GM18870 (cell line): Measurements from ENCODE around the gene SUSD3.

Experiments used
- ATAC-seq: cut with Tn5 transposase; IDR thresholded peaks from one replicate; pipeline ENCODE4 v1.9.1; 2021; ENCODE audit warnings: moderate library complexity; ENCODE audit not compliant: unreplicated experiment

The SUSD3 gene

DNA sequence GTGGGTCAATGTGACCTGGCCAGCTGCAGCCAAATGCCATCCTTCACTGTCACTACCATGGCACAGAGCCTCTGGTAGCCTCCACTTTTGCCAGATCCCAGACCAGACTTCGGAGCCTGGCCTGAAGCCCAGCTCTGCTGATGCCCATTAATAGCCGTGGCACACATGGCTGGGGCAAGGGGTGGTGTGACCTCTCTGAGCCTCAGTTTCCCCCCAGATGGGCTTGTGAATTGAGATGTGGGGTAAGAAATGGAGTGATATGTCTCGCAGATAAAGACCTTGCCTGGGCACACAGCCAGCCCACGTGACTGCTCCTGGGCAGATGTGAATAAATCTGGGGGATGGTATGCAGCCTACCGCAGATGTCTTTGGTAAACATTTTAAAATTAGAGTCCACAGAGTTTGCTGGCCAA, 13.9 kb downstream of the SUSD3 start:
- ATAC-seq = no peak

DNA sequence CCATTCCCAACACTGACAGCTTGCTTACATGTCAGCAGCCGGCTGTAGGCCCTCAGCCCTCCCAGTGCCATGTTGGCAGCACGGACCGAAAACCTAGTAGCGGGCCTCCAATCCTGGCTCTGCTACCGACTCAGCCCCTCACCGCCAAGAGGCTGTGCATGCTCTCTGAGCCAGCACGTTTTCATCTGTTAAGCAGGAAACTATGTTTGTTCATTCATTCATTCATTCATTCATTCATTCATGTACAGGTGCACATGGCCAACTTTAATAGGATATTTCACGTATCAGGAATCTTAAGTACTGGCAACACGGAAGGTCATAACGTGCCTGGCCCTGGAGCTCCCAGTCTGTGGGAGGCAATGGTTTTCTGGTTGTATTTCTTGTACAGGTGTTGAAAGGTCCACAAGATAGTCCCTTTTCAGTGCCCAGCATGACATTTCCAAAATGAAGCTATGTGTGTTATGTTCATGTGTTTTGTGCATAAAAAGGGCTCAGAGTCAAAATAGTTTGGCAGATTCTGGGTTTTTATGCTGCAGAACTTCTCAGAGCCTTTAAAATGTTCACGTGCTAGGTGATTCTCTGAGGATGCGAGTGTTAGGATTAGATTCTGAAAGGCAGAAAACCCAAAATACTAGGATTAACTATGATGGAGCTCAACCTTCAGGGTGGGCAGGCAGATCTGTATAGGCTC, 17.7 kb downstream of the SUSD3 start:
- ATAC-seq = no peak

DNA sequence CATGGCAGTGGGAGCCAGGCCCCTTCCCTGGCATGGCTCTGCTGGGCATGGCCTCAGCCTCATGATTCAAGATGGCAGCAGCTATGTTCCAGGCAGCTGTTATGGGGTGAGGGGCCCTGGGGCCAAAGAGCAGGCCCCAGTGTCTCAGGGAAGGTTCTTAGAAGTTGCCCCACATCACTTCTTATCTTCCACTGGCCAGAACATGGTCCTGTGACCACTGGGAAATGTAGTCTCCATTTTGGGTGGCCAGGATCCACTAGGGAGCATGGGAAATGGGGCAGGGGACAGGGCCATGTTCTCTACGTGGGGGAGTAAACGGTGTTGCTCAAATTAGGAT, 18.3 kb downstream of the SUSD3 start:
- ATAC-seq = no peak

DNA sequence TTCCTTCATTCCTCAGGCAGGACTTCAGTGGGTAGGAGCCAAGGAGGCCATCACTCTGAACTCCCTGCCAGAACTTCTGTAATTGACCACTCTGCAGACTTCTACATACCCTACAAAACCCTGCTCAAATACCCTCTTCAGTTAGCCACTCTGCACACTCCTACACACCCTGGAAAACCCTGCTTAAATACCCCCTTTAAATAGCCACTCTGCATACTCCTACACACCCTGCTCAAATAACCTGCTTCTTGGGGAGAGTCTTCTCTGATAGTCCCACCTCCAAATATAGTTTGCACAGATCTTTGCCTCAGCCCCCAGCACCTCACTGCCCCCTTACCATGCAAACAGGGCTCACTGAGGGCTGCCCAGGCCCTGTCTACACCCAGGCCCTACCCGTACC, 18.9 kb downstream of the SUSD3 start:
- ATAC-seq = no peak

DNA sequence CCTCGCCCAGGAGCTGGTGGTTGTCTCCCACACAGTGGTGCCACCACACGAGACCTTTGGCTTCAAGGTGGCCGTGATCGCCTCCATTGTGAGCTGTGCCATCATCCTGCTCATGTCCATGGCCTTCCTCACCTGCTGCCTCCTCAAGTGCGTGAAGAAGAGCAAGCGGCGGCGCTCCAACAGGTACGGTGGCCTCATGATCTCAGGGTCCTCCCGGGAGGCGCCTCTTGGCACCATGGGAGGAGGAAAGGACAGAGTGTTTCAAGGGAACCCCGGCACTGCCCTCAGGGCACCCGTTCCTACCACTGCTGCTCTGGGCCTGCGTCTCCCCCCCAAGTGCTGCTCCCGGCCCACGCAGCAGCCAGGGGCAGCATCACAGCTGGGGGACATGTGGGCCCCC, 19.3 kb downstream of the SUSD3 start:
- no peak for ATAC-seq

DNA sequence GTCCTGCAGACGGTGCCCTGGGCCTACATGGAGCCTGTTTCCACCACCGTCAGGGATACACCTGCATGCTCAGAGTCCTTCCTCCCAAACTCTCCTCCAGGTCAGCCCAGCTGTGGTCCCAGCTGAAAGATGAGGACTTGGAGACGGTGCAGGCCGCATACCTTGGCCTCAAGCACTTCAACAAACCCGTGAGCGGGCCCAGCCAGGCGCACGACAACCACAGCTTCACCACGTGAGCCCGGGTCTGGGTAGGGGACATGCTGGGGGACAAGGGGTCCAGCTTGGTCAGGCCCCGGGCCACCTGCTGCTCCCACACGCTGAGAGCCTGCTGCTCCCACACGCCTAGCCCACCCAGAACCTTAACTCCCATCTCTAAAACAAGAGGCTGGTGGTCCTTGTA, 20.9 kb downstream of the SUSD3 start:
- ATAC-seq = no peak

DNA sequence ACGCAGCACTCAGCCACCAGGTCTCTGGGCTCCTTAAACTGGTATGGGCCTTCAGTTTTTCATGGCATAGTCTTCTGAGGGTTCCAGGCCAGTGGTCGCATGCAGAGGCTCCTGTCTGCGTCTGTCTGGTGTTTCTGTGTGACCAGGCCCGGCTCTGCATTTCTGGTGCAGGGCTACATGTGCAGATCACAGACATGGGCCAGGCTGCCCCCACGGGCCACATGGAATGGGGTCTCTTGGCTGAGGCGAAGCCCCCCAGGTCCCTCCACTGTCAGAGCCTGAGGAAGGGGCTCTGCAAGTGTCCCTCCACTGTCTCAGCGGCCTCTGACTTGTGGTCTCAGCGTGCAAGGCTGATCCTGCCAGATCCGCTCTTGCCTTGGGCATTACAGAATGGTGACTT, 21.9 kb downstream of the SUSD3 start:
- ATAC-seq = no peak

DNA sequence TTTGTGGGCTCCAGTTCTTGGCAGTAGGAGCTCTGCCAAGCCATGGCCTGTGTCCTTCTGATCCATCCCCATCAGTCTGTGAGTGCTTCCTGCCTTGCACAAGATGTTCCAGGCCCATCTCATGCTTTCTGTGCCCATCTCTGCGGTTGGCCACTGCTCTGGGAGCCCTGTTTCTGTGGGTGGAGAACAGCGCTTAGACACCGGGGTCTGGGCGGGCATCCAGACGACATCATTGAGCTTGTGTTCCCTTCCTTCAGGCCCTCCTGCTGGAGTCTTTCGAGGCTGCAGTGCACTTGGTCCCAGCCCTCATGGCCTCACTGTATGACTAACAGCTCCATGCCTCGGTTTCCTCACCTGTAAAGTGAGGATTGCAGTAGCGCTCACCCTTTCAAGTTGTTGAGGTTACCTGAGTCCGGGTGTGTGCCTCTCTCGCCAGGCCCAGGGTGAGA, 22.6 kb downstream of the SUSD3 start:
- ATAC-seq = no peak

DNA sequence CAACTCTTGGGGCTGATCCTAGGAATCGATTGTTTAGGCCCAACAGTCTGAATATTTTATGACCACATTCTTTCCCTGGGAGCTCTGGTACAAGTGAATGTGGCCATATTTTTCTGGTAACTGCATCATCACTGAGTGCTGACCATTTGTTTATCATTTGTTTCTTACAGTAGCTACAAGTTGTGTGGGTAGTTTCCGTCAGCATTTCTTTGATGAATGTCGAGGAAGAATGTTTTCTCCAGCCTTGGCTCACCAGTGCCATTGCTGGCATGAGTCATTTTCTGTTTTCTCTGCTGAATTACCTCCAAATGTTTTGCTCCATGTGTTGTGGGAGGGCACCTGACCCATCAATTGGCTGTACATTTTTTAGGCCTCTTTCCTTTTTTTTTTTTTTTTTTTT, 23.4 kb downstream of the SUSD3 start:
- ATAC-seq = no peak

DNA sequence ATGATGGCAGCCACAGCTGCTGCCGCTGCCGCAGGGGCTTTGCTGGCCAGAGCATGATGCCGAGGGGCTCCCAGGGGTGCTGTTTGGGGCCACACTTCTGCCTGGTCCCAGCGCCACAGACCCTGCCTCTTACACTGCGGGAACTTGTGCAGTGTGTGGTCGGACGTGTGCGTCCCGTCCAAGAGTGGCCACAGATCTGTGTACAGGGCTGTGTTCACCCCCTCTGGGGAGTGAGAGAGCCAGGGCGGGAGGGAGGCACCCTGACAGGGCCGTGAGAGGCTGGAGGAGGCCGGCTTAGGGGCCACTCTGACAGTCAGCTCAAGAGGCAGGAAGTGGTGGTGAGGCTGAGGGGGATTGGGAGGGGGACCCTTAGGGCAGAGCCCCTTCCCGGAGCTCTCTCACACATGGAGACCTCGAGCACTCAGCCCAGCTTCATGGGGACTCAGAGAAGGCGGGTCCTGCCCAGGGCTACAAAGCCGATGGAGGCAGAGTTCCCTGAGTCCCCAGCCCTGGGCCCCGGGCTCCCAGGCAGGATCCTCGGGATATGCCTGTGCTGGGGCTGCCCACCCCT, 24.4 kb downstream of the SUSD3 start:
- ATAC-seq = no peak

DNA sequence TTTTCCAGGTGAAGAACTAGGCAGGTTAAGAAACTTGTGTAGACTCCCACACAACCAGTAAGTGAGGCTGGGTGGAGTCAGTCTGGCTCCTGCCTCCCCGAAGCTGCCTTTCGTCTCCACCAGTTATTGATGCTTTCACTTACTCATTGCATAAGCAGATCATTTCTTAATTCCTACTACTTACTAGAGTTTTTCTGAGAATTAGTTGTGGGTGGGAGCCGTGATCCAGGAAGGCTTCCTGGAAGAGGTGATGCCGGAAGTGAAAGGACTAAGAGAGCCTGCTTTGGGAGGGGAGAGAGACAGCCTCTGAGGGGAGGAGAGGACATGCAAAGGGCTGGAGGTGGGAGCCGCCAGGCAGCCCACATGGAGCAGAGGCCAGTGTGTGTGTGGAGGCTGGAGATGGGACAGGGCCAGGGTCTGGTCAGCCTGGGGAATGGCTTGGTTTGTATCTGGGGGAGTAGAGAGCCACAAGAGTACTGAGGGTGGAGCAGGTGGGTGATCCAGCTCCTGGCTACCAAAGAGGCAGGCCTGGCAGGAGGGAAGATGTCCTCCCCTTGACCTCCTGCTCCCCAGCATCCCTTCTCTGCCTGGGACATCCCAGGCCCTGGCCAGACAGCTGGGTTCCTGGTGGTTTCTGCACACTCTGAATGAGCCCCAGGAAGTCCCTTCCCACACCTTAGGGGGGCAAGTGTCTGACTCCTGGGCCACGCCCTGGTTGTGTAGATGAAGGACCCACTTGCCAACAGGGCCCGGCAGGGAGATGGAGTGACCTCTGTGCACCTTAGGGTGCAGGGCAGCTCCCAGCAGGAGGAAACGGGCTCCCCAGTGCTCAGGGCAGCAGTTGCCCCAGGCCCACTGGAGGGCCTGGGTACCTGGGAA, 25.3 kb downstream of the SUSD3 start:
- ATAC-seq = no peak

DNA sequence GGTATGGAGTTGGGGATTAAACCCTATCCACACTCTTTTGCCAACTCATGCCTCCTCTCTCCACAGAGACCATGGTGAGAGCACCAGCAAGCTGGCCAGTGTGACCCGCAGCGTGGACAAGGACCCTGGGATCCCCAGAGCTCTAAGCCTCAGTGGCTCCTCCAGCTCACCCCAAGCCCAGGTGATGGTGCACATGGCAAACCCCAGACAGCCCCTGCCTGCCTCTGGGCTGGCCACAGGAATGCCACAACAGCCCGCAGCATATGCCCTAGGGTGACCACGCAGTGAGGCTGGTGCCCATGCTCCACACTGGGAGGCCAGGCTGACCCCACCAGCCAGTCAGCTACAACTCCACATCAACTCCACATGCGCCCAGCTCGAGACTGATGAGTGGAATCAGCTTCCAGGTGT, 26.0 kb downstream of the SUSD3 start:
- ATAC-seq = no peak

DNA sequence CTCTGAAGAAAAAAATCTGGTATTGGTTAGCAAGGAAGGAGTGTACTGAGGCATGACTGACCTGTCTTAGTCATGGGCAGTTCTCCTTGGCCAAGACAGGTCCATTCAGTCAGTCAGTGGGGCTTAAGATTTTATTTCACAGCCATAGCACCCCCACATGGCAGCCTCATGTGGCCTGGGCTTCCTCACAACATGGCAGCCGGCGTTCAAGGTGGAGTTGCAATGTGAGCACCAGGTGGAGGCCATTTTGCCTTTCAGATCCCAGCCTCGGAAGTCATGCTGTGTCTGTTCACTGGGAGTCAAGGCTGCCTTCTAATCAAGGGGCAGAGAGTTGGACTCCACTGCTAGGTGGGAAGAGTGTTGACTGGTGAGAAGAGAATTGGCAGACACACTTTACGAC, 27.2 kb downstream of the SUSD3 start:
- no peak for ATAC-seq

DNA sequence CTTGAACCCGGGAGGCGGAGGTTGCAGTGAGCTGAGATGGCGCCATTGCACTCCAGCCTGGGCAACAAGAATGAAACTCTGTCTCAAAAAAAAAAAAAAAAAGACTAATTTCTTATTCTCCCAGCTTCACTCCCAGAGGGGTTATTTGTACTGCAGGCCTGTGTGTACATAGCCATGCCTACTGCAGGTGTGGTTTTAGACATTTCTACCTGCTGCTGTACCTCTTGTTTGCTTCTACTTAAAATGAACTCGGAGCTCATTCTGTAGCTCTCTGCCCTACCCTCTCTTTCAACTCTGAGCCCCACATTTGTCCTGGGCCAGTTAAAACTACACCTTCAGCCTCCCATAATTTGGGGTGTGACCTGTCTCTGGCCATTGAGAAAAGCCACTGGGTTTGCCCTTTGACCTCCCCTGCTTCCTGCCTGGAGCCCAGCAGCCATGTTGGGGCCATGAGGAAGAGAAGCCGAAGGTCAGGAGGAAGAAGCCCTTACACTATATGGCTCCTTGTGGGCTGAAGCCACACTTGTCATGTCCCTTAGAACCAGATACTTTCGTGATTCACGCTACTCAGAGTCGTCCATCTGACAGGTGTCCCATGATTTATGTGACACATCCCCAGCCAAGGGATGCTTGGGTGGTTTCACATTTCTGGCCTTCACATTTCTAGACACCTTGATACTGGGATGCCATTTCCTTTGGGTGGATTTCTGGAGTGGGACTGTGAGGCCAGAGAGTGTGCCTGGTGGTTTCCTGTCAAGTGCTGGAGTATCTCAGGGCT, 28.1 kb downstream of the SUSD3 start:
- ATAC-seq = no peak

DNA sequence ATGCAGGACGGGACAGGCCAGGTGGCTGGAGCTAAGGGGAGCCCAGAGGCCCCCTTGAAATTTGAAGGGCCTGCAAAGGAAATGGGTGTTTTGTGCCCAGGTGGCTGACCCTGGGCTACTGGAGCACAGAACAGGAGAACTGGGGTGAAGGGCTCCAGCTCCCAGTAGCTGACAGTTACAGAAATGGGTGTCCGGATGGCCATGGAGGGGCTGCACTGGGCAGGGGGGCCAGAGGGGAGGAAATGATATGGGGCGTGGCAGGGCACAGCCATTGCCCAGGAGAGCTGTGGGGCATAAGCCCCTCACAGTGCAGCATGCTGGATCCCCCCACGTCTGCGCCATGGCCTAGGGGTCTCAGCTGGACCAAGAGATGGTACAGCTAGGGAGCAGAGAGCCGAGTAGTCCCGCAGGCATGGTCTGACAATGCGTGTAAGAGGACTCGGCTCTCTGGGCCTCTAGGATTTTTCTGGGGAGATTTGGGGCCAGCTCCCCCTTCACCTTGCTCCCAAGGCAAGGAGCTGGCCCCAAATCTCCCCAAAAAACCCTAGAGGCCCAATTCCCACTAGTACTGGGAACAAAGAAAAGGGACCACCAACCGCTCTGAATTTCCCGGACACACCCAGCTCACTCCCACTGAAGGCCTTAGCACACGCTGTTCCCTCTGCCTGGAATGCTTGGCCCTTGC, 29.6 kb downstream of the SUSD3 start:
- ATAC-seq = no peak

DNA sequence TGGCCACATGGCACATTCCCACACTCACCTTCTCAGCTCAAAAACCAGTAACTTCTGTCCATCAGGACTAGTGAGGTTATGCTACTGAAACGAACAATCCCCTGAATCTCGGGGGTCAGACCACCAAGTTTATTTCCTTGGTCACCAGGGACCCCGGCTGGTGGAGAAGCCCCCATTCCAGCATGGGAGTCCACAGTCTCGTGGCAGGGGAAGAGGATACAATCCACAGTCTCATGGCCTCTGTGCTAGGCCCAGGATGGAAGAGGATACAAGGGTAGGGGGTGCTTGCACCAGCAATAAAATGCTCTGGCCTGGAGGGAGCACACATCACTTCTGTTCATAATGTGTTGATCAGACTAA, 30.1 kb downstream of the SUSD3 start:
- ATAC-seq = no peak

DNA sequence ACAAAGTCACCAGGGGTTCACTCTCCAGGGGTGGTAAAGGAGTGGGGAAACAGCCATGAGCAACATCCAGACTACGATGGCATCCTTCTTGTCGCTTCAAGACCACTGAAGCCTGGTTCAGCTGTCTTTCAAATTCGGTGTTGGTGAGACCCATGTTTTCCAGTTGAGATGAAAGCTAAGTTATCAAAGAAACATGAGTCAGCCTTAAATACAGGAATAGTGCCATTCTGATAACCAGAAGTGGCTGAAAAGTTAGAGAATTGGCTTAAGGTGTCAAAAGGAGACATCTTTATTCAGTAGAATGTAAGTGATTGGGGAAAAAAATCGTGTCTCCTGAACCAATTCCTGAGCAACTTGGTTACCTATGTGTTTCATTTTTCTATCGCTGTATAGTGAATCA, 30.5 kb downstream of the SUSD3 start:
- no peak for ATAC-seq

DNA sequence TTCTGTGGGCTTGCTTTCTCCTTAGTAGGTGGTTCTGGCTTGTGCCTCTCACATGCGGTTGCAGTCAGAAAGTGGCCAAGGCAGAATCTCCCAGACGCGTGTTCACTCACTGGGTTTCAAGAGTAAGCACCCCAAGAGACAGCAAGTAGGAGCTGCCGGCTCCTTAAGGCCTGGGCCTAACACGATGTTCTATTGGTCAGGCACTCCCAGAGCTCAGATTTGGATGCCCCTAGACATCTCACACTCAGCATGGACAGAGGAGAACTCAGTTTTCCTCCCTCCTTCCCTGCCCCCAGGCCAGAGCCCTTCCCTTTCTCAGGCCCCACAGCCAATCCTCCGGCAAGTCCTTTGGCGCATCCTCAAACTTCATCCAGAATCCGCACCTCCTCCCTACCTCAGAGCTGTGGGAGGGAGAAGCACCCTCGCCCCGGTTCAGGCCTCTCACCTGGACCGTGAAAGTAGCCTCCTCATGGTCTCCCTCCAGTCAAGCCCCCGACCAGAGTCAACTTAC, 31.0 kb downstream of the SUSD3 start:
- no peak for ATAC-seq

DNA sequence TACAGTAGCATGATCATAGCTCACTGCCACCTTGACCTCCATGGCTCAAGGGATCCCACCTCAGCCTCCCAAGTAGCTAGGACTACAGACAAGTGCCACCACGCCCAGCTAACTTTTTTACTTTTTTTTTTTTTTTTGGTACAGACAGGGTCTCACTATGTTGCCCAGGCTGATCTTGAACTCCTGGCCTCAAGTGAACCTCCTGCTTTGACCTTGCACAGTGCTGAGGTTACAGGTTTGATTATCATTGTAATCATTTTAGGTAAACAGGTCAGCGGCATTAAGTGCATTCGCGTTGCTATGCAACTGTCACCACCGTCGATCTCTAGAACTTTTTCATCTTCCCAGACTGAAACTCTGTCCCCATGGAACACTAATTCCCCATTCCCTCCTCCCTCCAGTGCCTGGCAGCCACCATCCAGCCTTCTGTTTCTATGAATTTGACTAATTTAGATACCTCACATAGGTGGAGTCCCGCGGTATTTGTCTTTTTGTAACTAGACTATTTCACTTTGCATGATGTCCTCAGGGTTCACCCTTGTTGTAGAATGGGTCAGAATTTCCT, 31.7 kb downstream of the SUSD3 start:
- ATAC-seq = no peak

DNA sequence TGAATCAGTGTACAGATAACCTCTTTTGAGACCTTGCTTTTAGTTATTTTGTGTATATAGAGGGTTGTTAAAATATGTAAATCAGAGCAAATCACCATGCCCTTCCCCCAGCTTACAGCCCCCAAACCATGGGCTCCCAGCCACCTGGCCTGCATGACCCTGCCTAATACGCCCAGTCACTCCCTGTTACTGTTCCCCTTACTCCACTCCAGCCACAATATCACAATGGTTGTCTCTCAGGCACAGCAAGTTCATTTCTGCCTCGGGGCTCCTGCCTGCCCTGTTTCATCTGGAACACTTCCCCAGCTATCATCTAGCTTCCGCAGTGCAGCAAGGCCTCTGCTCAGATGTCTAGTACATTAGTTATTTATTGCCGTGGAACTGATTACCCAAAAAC, 32.6 kb downstream of the SUSD3 start:
- ATAC-seq = no peak
